ENCODE measurements around the gene ATP5IF1.
A peak's percentile ranks its signal among the peaks of the same experiment; 100 is the strongest.

ATP5IF1 gene

GRCh38 chr1:28235755-28236655 lies at the start of gene ATP5IF1:
Gene ATP5IF1, plus strand, starts transcription at chr1:28236124. Its CDS starts 60 bp downstream, at chr1:28236184.
- peak; percentile 96 for DNase-seq

- DNase-seq = no peak
Observed at GRCh38 chr1:28190337-28190979, 45.5 kb upstream of the ATP5IF1 start.

GRCh38 chr1:28190996-28191645 lies 44.8 kb upstream of the ATP5IF1 start:
- no peak for DNase-seq

- no peak for DNase-seq
Observed at GRCh38 chr1:28193701-28194161, 42.2 kb upstream of the ATP5IF1 start.

GRCh38 chr1:28194326-28195035 lies 41.4 kb upstream of the ATP5IF1 start:
- DNase-seq = no peak

- DNase-seq = no peak
Observed at GRCh38 chr1:28195780-28196179, 40.1 kb upstream of the ATP5IF1 start.

- DNase-seq = no peak
Observed at GRCh38 chr1:28196330-28196729, 39.6 kb upstream of the ATP5IF1 start.

- no peak for DNase-seq
Observed at GRCh38 chr1:28197682-28198415, 38.1 kb upstream of the ATP5IF1 start.

- DNase-seq = peak; percentile 57
Observed at GRCh38 chr1:28199328-28200233, 36.3 kb upstream of the ATP5IF1 start.

- no peak for DNase-seq
Observed at GRCh38 chr1:28200234-28200873, 35.6 kb upstream of the ATP5IF1 start.

GRCh38 chr1:28205243-28205642 lies 30.7 kb upstream of the ATP5IF1 start:
- no peak for DNase-seq

GRCh38 chr1:28208818-28209441 lies 27.0 kb upstream of the ATP5IF1 start:
- DNase-seq = peak; percentile 70

GRCh38 chr1:28209700-28210099 lies 26.2 kb upstream of the ATP5IF1 start:
- DNase-seq = no peak

- DNase-seq = no peak
Observed at GRCh38 chr1:28213315-28213714, 22.6 kb upstream of the ATP5IF1 start.

GRCh38 chr1:28229089-28229488 lies 6.8 kb upstream of the ATP5IF1 start:
- DNase-seq = no peak

- no peak for DNase-seq
Observed at GRCh38 chr1:28229996-28230395, 5.9 kb upstream of the ATP5IF1 start.

- peak; percentile 92 for DNase-seq
Observed at GRCh38 chr1:28232558-28233263, 3.2 kb upstream of the ATP5IF1 start, which contains the start of gene DNAJC8. Gene DNAJC8, minus strand, starts transcription at chr1:28233029. Its CDS starts 31 bp downstream, at chr1:28232998.

- no peak for DNase-seq
Observed at GRCh38 chr1:28233264-28233606, 2.7 kb upstream of the ATP5IF1 start.

- no peak for DNase-seq
Observed at GRCh38 chr1:28236656-28237322, 865 bp downstream of the ATP5IF1 start.

All from CD4-positive, alpha-beta T cell treated with Interleukin-15 for 1 hour (primary cell).